Fibroblast of mammary gland (primary cell): Measurements from ENCODE around the gene GON4L.

Experiments used
- DNase-seq: peaks from one replicate; pipeline ENCODE4 v3.0.0-alpha.2; 2010; ENCODE audit warnings: low read depth
- H3K4me3 ChIP-seq: 2 replicates; pipeline ENCODE4 v1.5.1; 2011; ENCODE audit warnings: low read depth, mild to moderate bottlenecking, low read length, moderate library complexity; ENCODE audit not compliant: control insufficient read depth
- TF ChIP-seq, protein P1 (sequence below): conservative IDR thresholded peaks from 2 replicates; pipeline ENCODE4 v1.5.1; 2011; ENCODE audit warnings: low read depth, low read length, inconsistent platforms; ENCODE audit not compliant: control insufficient read depth, insufficient read depth

Gene GON4L

DNA sequence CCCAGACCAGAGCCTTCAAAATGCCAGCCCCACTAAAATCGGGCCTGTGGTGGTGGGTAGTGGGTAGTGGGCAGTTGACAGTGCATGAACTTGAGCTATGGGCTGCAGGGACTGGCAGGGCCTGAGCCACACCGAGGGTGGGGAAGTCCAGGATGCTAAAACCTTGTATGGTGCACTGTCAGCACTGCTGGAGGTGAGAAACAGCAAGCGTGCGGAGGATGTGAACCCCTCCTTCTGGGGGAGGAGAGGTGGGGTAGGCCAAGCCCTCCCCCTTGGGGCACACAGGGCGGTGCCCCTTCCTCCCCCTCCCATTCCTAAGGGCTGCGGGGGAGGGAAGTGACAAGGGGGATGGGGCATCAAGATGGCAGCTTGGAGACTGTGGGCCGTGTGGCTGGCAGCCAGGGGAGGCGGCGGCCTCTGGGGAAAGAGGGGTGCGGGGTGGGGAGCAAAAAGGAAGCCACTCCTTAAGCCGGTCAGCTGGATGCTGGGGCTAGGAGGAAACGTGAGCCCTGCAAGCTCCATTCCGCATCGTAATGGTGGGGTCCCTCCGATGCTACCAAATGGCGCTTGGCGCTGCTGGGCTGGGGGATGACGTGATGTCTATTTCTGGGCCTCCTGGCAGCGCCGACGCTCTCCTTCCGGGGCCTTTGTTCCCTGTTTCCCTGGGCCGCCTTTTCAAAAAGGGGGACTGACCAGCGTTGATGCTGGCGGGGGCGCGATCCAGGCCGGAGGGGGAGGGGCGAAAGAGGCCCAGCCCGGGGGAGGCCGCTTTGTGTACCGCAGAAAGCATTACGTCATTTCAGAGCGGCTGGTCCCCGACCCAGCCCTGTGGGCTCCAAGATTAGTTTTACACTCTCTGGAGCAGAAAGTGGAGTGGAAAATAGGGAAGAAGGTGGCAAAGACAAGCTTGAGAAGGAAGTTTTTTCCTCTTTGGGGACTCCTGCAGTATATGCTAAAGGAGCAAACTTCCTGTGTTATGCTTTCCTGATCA lies 3.2 kb upstream of the GON4L start:
- peak overlapping the region; percentile 65 for H3K4me3 ChIP-seq
- TF ChIP-seq, protein P1, sequence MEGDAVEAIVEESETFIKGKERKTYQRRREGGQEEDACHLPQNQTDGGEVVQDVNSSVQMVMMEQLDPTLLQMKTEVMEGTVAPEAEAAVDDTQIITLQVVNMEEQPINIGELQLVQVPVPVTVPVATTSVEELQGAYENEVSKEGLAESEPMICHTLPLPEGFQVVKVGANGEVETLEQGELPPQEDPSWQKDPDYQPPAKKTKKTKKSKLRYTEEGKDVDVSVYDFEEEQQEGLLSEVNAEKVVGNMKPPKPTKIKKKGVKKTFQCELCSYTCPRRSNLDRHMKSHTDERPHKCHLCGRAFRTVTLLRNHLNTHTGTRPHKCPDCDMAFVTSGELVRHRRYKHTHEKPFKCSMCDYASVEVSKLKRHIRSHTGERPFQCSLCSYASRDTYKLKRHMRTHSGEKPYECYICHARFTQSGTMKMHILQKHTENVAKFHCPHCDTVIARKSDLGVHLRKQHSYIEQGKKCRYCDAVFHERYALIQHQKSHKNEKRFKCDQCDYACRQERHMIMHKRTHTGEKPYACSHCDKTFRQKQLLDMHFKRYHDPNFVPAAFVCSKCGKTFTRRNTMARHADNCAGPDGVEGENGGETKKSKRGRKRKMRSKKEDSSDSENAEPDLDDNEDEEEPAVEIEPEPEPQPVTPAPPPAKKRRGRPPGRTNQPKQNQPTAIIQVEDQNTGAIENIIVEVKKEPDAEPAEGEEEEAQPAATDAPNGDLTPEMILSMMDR, result no peak
- DNase-seq, result peak; percentile 74

DNA sequence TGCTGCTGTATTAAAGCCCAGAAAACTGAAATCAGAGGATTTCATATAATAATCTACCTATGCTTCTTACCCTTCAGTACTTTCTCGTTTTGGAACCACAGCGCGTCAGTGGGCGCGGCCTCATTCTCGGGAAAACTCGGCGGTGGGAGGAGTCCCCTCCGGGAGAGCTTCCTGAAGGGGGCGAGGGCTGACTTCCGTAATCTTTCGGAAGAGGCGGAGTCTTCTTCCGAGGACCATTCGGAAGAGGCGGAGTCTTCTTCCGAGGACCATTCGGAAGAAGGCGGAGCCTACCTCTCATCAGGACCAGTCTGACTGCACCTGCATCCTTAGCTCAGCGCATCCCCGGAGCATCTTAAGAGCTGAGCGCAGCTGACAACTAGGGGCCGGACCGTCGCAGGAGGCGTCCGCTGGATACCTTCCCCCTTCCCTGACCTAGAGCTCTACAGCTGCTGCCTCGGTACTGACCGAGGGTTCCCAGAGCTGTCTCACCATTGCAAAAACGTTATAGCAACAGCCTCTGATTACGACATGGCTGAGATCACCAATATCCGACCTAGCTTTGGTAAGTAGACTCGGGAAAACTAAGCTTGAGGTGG lies 2.3 kb upstream of the GON4L start, which contains the start of gene SYT11:
Gene SYT11 (plus strand): TSS at position 334 of the 596 bp plus-strand sequence. CDS start 195 bp downstream, at position 529.
- DNase-seq, result peak; percentile 93
- TF ChIP-seq, protein P1, result no peak
- peak within 1 kb of the TSS; percentile 65 for H3K4me3 ChIP-seq

DNA sequence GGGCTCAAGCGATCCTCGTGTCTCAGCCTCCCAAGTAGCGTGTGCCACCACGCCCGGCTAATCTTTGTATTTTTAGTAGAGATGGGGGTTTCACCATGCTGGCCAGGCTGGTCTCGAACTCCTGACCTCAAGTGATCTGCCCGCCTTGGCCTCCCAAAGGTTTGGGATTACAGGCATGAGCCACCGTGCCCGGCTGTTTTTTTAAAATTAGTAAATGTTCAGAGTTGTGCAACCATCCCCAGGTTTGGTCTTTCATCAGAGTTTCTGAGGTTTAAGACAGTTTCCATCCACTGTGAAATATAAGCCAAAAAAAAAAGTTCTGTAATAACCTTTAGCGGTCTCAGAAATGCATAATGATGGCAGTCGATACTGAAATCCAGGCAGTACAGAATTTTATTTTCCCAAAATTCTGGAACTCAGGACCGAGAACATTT lies 1.8 kb upstream of the GON4L start:
- peak; percentile 78 for DNase-seq
- H3K4me3 ChIP-seq, result peak overlapping the region; percentile 65
- TF ChIP-seq, protein P1, result no peak

DNA sequence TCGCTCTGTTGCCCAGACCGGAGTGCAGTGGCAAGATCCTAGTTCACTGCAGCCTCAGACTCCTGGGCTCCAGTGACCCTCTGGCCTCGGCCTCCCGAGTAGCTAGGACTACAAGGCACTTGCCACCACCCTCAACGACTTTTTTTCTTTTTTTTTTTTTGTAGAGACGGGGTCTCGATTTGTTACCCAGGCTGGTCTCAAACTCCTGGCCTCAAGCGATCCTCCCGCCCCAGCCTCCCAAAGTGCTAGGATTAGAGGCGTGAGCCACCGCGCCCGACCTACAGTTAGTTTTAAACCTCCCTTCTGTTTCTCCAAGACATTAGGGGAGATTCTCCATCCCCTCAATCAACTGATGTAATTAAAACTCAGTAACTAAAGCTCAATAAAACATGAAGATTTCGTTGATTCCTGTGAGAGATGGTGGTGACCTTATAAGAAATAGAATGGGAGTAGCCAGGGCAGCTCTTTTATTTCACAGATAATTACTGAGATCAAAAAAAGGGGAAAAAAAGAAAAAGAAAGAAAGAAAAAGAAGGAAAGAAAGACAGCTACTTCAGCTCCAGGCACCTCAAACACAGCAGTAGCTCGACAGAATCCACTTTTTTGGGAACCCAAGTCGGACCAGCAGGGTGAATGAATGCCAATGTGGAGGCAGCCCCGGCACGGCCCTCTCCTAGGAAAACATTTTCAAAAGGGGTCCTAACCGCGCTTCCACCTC lies 598 bp downstream of the GON4L start:
- DNase-seq, result no peak
- H3K4me3 ChIP-seq, result peak overlapping the region; percentile 96
- TF ChIP-seq, protein P1, result no peak

DNA sequence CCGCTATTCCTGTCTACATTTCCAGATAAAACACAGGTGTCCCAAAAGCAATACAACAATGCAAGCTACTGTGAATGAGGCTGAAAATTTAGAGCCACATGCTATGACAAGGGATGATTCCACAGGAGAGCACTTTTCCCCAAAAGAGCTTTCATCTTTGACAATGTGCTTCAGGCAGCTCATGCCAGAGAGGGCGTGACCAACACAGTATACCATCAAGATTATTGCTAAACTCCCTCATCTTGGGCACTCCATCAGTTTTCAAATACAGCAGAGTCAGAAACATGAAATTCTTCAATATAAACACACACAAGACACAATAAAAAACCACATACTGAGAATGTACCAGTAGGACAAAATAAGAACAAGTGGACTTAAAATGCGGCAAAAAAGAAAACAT lies 6.7 kb downstream of the GON4L start:
- no peak overlapping the region for H3K4me3 ChIP-seq
- no peak for DNase-seq
- TF ChIP-seq, protein P1, result no peak

DNA sequence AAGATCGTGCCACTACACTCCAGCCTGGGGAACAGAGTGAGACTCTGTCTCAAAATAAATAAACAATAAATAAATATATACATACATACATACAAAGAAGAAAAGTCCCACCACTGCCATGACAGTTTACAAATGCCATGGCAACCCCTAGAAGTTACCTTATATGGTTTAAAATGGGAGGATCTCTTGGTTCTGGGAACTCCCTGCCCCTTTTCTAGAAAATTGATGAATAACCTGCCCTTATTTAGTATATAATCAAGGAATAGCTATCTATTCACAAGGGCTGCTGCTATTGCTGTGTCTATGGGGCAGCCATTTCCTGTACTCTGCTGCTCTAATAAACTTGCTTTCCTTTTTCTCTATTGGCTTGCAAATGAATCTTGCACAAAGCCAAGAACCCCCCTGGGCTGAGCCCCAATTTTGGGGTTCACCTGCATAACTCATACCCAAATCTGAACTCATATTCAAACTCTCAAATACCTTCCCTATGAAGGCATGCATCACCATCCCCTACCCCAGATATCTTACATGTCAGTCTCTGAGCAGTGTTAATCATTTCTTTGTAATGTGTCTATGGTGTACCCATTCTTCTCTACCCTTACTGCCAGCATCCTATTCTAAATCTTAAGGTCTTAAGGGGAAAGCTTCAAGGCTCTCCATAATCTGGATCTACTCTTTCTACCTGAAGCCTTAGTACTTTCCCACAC lies 9.0 kb downstream of the GON4L start:
- H3K4me3 ChIP-seq, result no peak overlapping the region
- TF ChIP-seq, protein P1, result no peak
- no peak for DNase-seq
